Astrocyte of the cerebellum (primary cell): ENCODE data around the gene C12orf43.

Source experiments
- DNase-seq: peaks from one replicate; pipeline ENCODE4 v3.0.0-alpha.2; 2011; ENCODE audit warnings: low read depth
- H3K4me3 ChIP-seq: 2 replicates; pipeline ENCODE4 v1.5.1; 2011; ENCODE audit warnings: mild to moderate bottlenecking, low read depth, low read length, moderate library complexity
- in situ Hi-C: cut with HindIII; loops from 2 replicates; pipeline ENCODE4 v1.10.0; 2017; ENCODE audit warnings: low sequenced_read_pairs
- TF ChIP-seq, protein P1 (sequence below): IDR thresholded peaks from 2 replicates; pipeline ENCODE4 v1.5.1; 2012; ENCODE audit warnings: low read length, low read depth, moderate library complexity, mild to moderate bottlenecking; ENCODE audit errors: missing control alignments

The C12orf43 gene

DNA sequence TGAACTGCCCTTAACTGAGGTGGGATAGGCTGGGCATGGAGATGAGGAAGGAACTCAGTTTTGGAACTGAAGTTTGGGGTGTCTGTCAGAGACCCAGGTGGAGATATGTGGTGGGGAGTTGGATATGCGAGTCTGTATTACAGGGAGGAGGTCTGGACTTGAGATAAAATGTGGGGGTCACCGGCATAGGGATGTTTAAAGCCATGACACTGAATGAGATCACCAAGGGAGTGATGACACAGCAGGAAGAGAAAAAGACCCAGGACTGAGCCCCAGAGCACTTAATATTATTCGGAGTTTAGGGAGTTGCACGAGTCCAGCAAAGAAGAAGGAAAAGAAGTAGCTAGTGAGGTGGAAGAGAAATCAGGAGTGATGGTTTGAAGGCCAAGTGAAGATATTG lies 26.8 kb upstream of the C12orf43 start:
- no peak for DNase-seq
- in situ Hi-C loops, result no loop called here
- TF ChIP-seq, protein P1, sequence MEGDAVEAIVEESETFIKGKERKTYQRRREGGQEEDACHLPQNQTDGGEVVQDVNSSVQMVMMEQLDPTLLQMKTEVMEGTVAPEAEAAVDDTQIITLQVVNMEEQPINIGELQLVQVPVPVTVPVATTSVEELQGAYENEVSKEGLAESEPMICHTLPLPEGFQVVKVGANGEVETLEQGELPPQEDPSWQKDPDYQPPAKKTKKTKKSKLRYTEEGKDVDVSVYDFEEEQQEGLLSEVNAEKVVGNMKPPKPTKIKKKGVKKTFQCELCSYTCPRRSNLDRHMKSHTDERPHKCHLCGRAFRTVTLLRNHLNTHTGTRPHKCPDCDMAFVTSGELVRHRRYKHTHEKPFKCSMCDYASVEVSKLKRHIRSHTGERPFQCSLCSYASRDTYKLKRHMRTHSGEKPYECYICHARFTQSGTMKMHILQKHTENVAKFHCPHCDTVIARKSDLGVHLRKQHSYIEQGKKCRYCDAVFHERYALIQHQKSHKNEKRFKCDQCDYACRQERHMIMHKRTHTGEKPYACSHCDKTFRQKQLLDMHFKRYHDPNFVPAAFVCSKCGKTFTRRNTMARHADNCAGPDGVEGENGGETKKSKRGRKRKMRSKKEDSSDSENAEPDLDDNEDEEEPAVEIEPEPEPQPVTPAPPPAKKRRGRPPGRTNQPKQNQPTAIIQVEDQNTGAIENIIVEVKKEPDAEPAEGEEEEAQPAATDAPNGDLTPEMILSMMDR, result no peak
- no peak overlapping the region for H3K4me3 ChIP-seq

DNA sequence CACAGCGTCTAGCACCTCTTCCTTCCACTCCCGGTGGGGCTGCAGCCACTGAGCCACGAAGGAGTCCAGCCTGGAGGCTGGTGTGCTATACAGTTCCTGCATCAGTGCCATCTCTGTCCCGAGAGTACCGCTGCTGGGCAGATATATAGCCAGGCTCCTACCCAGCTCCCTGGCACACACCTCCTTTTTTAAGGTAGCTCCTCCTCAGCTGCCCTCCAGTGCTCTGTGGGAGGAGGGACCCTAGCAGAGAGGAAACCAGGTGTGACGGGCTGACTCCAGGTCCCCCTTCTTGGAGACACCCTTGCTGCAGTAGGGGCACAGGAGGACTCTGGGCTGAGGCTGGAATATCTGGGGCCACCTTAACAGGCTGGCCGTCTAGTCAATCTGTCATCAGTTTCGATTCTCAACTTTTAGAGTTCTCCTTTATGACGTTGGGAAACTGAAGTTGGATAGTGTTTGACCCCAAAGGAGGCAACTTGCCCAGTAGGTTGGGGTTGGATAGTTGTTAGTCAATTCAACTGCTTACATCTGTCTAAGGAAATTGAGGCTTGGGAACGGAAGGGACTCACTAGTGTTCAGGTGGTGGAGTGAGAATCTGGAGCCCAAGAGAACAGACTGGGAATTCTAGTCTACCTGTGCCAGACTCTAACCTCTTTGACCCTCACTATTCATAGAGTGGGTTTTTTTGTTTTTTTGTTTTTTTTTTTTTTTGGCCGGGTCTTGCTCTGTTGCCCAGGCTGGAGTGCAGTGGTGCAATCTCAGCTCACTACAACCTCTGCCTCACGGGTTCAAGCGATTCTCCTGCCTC lies 22.8 kb upstream of the C12orf43 start, which contains the start of gene OASL:
TSS of gene OASL (minus strand) at position 386 of the 808 bp plus-strand sequence. CDS start at position 111, 275 bp downstream.
- in situ Hi-C loops, result no loop called here
- H3K4me3 ChIP-seq, result peak within 1 kb of the TSS; percentile 4
- DNase-seq, result no peak
- TF ChIP-seq, protein P1, result no peak

DNA sequence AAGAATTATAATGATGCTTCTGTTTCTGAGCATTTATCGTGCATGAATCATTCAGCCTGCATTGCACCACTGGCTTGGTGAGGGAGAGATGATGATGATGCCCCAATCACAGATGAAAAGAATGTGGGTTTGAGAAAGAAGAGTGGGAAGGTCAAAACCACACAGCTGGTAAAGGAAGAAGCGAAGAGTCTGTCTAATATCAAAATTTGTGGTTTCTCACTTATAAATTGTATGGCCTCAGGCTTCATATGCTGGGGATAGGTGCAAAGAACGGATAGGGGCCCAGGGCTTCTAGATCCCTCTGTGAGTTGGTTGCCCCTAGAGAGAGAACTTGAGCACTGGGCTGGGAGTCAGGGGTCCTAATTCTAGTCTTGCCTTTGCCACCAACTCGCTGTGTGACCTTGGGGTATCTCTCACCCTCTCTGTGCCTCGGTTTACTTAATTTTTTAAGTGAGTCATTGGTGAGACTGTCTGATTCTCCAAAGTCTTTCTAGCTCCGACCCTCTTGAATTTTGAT lies 20.6 kb upstream of the C12orf43 start:
- H3K4me3 ChIP-seq, result no peak overlapping the region
- TF ChIP-seq, protein P1, result no peak
- in situ Hi-C loops, result no loop called here
- DNase-seq, result no peak

DNA sequence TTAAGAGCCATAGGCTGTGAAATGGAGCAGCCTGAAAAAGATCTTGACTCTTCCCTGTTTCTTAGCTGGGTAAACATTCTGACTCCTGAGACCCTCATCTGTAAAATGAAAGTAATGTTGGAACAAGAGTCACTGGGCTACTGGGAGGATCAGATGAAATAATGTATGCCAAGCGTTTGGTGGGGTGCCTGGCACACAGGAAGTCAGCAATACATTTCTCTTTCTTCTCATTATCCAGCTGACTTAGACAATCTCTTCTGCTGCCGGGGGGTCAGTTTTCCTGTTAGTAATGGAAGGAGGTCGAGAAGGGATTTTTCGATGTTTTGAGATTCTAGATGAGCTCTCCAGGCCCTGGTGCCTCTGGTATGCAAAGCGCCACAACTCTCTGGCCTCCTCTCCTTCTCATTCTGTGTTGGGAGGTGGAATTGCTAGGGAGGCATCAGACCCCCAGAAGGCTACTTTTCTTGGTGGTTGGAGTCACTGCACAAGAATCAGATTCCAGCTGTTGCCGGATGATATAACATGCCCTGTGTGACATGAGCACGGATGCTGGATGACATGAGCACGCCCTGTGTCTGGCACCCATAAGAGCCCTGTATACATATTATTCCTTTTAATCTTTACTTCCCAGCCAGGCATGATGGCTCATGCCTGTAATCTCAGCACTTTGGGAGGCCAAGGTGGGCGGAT lies 18.5 kb upstream of the C12orf43 start:
- TF ChIP-seq, protein P1, result no peak
- in situ Hi-C loops, result no loop called here
- no peak for DNase-seq
- no peak overlapping the region for H3K4me3 ChIP-seq

GRCh38 chr12:121033625-121034349 lies 17.5 kb upstream of the C12orf43 start:
- TF ChIP-seq, protein P1, result no peak
- H3K4me3 ChIP-seq, result no peak overlapping the region
- no peak for DNase-seq
- in situ Hi-C loops, result no loop called here

GRCh38 chr12:121030576-121031212 lies 14.4 kb upstream of the C12orf43 start:
- in situ Hi-C loops, result no loop called here
- TF ChIP-seq, protein P1, result no peak
- H3K4me3 ChIP-seq, result no peak overlapping the region
- no peak for DNase-seq
